Chondrocyte (in vitro differentiated cells): ENCODE results near the gene ZG16. TPM values are rescaled to one million over a fixed set of nuclear protein-coding genes. Genes with fewer than 3 reads are reported as not detected.
"Not testable (repeated sequence)": the region's sequence is repeated elsewhere in the genome, so short reads cannot be mapped to it uniquely, and the experiment has no call there.

ENCODE experiments used
- DNase-seq: peaks from one replicate; pipeline ENCODE4 v3.0.0; 2021; ENCODE audit warnings: mixed read lengths, low spot score
- H3K27ac Mint-ChIP-seq: one replicate; pipeline ENCODE4 v1.8.0; 2021; ENCODE audit warnings: mild to moderate bottlenecking, moderate library complexity, mixed read lengths; ENCODE audit not compliant: unreplicated experiment
- H3K27me3 Mint-ChIP-seq: 2 replicates; pipeline ENCODE4 v1.8.0; 2021; ENCODE audit warnings: low read depth, mixed read lengths
- H3K36me3 Mint-ChIP-seq: 2 replicates; pipeline ENCODE4 v1.8.0; 2021; ENCODE audit warnings: low read depth, mixed read lengths
- H3K4me1 Mint-ChIP-seq: 2 replicates; pipeline ENCODE4 v1.8.0; 2021; ENCODE audit warnings: low read depth, mild to moderate bottlenecking, mixed read lengths
- H3K4me3 Mint-ChIP-seq: one replicate; pipeline ENCODE4 v1.8.0; 2021; ENCODE audit warnings: mild to moderate bottlenecking, moderate library complexity, mixed read lengths; ENCODE audit not compliant: unreplicated experiment
- H3K9me3 Mint-ChIP-seq: 2 replicates; pipeline ENCODE4 v1.8.0; 2021; ENCODE audit warnings: low read depth, mixed read lengths
- long read RNA-seq: library from polyadenylated mRNA; stranded (forward); transcript quantifications from one replicate; pipeline ENCODE4 v2.0.0, GENCODE V29; 2021
- total RNA-seq: library from RNA; stranded (reverse); gene quantifications from 3 replicates; pipeline ENCODE4 v1.2.1, GENCODE V29; 2021
- TF ChIP-seq, protein P1 (sequence below): fragments of 200-600 bp; sonication (generic); IDR thresholded peaks from 2 replicates; pipeline ENCODE4 v1.5.0; 2021; ENCODE audit warnings: antibody characterized with exemption, mild to moderate bottlenecking, moderate library complexity

Gene ZG16, protein sequence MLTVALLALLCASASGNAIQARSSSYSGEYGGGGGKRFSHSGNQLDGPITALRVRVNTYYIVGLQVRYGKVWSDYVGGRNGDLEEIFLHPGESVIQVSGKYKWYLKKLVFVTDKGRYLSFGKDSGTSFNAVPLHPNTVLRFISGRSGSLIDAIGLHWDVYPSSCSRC
- total RNA-seq = not detected in 3 replicates
- long read RNA-seq = 0 reads

DNA sequence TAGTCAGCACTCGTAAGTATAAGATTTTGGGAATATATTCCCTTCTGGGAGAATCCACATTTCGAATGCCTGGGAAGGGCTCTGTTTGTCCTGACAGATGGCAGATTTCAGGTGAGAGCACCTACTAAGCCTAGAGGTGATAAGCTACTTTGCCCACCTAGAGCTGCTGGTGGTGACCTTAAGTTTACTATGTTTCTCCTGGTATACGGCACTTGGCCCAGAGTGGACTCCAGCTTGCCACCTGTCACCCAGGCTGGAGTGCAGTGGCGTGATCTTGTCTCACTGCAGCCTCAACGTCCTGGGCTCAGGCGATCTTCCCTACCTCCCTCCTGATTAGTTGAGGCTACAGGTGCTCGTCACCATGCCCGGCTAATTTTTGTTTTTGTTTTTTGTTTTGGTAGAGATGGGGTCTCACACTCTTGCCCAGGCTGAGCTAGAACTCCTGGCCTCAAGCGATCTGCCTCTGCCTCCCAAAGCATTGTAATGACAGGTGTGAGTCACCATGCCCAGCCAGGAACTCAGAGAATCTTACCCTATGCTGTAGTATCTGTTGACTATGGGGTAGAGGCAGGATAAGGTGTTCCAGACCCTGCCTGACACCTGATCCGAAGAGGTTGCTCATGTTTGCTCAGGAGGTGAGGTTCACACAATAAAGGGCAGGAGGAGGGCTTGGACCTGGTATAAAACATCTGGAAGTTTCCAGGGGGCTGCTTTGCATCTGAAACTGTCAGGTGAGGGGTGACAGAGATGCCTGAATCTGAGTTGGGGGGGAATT, at the start of gene ZG16:
ZG16 (plus strand) TSS at position 681 of the 775 bp plus-strand sequence. CDS start 1,011 bp downstream, outside the sequence.
- H3K9me3 Mint-ChIP-seq = no peaks in the 10 kb centered on the region
- TF ChIP-seq, protein P1, sequence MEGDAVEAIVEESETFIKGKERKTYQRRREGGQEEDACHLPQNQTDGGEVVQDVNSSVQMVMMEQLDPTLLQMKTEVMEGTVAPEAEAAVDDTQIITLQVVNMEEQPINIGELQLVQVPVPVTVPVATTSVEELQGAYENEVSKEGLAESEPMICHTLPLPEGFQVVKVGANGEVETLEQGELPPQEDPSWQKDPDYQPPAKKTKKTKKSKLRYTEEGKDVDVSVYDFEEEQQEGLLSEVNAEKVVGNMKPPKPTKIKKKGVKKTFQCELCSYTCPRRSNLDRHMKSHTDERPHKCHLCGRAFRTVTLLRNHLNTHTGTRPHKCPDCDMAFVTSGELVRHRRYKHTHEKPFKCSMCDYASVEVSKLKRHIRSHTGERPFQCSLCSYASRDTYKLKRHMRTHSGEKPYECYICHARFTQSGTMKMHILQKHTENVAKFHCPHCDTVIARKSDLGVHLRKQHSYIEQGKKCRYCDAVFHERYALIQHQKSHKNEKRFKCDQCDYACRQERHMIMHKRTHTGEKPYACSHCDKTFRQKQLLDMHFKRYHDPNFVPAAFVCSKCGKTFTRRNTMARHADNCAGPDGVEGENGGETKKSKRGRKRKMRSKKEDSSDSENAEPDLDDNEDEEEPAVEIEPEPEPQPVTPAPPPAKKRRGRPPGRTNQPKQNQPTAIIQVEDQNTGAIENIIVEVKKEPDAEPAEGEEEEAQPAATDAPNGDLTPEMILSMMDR = no peak
- H3K27me3 Mint-ChIP-seq = peaks cover 10% of the 10 kb centered on the region
- H3K4me1 Mint-ChIP-seq = no peaks in the 10 kb centered on the region
- DNase-seq = no peak
- H3K27ac Mint-ChIP-seq = no peak within 1 kb of the TSS
- no peaks in the 10 kb centered on the region for H3K36me3 Mint-ChIP-seq
- H3K4me3 Mint-ChIP-seq = no peak within 1 kb of the TSS

DNA sequence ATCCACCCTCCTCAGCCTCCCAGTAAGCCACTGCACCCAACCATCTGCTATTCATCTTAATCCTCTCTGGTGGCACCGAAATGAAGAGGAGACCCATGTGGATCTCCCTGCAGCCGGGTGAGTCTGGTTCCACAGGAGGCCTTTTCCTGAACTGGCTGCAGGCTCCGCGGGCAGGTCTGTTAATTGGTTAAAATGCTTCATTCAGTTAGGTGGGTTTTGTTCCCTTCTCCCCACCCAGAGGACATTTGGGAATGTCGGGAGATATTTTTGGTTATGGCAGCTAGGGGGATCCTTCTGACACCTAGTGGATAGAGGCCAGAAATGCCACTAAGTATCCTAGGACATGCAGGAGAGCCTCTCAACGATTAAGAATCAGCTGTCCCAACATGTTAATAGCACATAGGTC, 48.9 kb upstream of the ZG16 start:
- TF ChIP-seq, protein P1 = peak; percentile 85
- H3K27ac Mint-ChIP-seq = no peak overlapping the region
- peaks cover 4% of the 10 kb centered on the region for H3K4me1 Mint-ChIP-seq
- H3K36me3 Mint-ChIP-seq = no peaks in the 10 kb centered on the region
- H3K27me3 Mint-ChIP-seq = peaks cover 18% of the 10 kb centered on the region
- H3K4me3 Mint-ChIP-seq = peak overlapping the region; percentile 44
- no peaks in the 10 kb centered on the region for H3K9me3 Mint-ChIP-seq
- peak; percentile 43 for DNase-seq

DNA sequence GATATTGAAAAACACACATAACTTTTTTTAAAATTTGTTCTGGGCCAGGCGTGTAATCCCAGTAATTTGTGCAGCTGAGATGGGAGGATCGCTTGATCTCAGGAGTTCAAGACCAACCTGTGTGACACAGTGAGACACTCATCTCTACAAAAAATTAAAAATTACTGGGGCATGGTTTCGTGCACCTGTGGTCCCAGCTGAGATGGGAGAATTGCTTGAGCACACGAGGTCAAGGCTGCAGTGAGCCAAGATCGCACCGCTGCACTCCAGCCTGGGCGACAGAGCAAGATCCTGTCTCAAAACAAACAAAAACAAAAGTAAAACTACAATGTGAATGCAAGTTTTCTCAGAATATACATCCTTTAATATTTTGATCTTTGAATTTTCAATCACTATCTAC, 47.4 kb upstream of the ZG16 start:
- DNase-seq = no peak
- Mint-ChIP-seq H3K4me1 (peaks cover 4% of the 10 kb centered on the region), H3K4me3 (no peak overlapping the region), H3K27me3 (peaks cover 23% of the 10 kb centered on the region), H3K9me3 (no peaks in the 10 kb centered on the region), H3K36me3 (no peaks in the 10 kb centered on the region), H3K27ac (no peak overlapping the region)
- TF ChIP-seq, protein P1 = no peak

DNA sequence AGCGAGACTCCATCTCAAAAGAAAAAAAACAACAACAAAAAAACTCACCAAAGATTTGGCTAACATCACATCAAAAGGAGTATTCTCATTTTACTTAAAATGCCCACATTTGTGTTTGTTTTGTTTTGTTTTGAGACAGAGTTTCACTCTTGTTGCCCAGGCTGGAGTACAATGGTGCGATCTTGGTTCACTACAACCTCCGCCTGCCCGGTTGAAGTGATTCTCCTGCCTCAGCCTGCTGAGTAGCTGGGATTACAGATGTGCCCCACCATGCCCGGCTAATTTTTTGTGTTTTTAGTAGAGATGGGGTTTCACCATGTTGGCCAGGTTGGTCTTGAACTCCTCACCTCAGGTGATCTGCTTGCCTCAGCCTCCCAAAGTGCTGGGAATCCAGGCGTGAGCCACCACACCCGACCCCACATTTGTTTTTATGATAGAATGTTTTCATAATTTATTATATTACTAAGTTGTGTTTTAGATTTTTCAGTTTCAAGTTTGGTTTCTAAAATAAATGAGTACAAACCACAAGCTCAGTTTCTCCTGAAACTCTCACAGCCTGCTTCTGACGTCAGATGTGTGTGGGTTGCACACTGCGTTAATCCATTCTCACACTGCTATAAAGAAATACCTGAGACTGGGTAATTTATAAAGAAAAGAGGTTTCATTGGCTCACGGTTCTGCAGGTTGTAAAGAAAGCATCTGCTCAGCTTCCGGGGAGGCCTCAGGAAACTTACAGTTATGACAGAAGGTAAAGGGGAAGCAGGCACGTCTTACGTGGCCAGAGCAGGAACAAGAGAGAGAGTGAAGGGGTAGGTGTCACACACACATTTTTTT, 46.1 kb upstream of the ZG16 start:
- H3K27ac Mint-ChIP-seq, H3K4me3 Mint-ChIP-seq, H3K9me3 Mint-ChIP-seq, DNase-seq, H3K4me1 Mint-ChIP-seq, H3K36me3 Mint-ChIP-seq: not testable (repeated sequence)
- peaks cover 32% of the 10 kb centered on the region for H3K27me3 Mint-ChIP-seq

DNA sequence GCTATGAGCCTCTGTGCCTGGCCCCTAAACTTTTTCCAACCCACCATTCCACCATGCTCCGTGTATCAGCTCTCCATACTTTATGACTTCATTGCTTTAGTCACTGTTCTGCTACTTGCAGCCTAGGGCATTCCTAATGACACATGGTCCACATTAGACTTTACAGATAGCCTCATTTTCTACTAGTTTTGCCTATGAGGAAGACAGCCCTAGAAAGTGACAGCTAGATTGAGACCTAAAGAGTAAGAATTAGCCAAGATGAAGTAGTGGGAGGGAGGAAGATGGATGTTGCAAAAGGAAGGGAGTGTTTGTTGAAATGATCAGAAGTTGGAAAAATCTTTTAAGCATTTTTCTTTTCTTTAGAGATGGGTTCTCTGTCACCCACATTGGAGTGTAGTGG, 43.3 kb upstream of the ZG16 start:
- Mint-ChIP-seq H3K4me3 (no peak overlapping the region), H3K9me3 (no peaks in the 10 kb centered on the region), H3K36me3 (no peaks in the 10 kb centered on the region), H3K4me1 (no peaks in the 10 kb centered on the region), H3K27ac (no peak overlapping the region), H3K27me3 (peaks cover 36% of the 10 kb centered on the region)
- DNase-seq = no peak
- TF ChIP-seq, protein P1 = no peak
